GM12891 (cell line): ENCODE results near the gene MYOZ3.

Experiments used
- PAX5 ChIP-seq: IDR thresholded peaks from 2 replicates; pipeline ENCODE4 v1.6.1; 2011; ENCODE audit warnings: low read length, moderate library complexity, mild to moderate bottlenecking; ENCODE audit not compliant: insufficient read depth, severe bottlenecking
- POLR2A ChIP-seq: IDR thresholded peaks from 2 replicates; pipeline ENCODE4 v1.6.1; 2011; ENCODE audit warnings: low read depth, low read length, control low read depth
- POLR2AphosphoS5 ChIP-seq: IDR thresholded peaks from 2 replicates; pipeline ENCODE4 v1.6.1; 2011; ENCODE audit warnings: low read depth, low read length, control low read depth
- SPI1 ChIP-seq: IDR thresholded peaks from 2 replicates; pipeline ENCODE4 v1.6.1; 2011; ENCODE audit warnings: low read depth, low read length, control low read depth
- TAF1 ChIP-seq: IDR thresholded peaks from 2 replicates; pipeline ENCODE4 v1.6.1; 2011; ENCODE audit warnings: low read depth, low read length, control low read depth

DNA sequence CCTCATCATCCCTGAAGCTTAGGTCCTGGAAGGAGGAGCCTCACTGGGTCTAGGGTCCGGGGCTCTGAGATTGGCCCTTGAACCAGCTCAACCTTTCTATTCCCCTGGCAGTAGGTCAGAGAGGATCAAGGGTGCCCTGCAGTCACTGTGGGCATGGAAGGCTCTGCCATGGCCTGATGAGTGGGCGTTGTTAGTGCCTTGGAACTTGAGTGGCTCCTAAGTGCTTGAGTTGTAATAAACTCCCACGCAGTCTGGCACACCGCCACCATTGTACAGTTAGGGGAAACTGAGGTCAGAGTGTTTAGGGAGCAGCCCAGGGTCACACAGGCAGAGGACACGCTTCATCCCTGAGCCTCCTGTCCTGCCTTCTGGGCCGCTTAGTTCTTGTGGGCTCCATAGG lies 31.0 kb upstream of the MYOZ3 start:
- TF ChIP-seq POLR2A (no peak), SPI1 (no peak), TAF1 (no peak), POLR2AphosphoS5 (no peak), PAX5 (no peak)
